ENCODE data around the gene SIGLEC14.
"Not testable (repeated sequence)": the region's sequence is repeated elsewhere in the genome, so short reads cannot be mapped to it uniquely, and the experiment has no call there.

Gene SIGLEC14

GRCh38 chr19:51646730-51647129 lies at the start of gene SIGLEC14:
Gene SIGLEC14, minus strand, starts transcription at chr19:51646825. Its CDS starts 66 bp downstream, at chr19:51646759.
- DNase-seq = not testable (repeated sequence)

- DNase-seq = no peak
Observed at GRCh38 chr19:51695702-51696315, 49.2 kb upstream of the SIGLEC14 start.

GRCh38 chr19:51695088-51695487 lies 48.5 kb upstream of the SIGLEC14 start:
- DNase-seq = no peak

DNA sequence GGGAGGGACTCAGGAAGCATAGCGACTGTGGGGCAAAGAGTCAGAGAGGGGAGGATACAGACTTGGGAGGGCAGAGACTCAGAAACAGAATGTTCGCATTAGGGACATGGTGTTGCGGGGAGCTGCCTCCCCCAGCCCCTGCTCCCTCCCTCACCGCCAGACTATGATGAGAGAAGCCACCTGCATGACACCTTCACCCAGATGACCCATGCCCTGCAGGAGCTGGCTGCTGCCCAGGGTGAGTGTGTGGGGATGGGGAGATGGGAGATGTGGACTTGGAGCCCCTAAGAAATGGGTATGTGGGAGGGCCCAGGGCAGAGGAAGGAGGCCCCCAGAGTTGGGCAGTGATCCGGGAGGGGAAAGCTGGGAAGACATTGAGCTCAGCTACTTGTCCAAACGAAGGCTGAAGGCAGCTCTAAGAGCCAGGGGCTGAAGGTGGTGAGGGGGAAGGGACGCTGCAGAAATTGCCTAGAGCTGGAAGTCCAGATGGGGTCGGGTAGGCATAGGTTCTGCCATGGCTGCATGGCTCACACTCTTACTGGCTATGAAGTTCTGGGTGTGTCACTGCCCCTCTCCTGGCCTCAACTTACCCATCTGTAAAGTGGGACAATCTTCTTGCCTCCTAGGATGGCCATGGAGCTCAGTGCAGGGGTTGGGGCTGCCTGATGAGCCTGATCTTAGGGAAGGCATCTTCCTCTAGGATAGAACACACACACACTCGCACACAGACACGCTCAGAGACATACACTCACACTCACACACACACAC lies 47.9 kb upstream of the SIGLEC14 start:
- DNase-seq = no peak

DNA sequence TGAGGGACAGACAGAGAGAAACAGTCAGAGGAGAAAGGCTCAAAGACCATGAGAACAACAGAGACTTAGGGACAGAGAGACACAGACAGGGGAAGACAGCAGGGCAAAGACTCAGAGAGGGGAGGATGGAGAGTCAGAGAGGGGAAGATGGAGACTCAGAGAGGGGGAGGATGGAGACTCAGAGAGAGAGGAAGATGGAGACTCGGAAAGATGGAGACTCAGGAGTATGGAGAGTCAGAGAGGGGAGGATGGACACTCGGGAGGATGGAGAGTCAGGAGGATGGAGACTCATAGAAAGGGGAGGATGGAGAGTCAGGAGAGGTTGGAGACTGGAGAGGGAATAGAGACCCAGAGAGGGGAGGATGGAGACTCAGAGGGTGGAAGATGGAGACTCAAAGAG lies 47.2 kb upstream of the SIGLEC14 start:
- DNase-seq = no peak

- no peak for DNase-seq
Observed at GRCh38 chr19:51693260-51693659, 46.6 kb upstream of the SIGLEC14 start, which contains the start of gene SPACA6. Gene SPACA6, plus strand, starts transcription at chr19:51693330. Its CDS starts 197 bp downstream, at chr19:51693527.

GRCh38 chr19:51692468-51692867 lies 45.8 kb upstream of the SIGLEC14 start:
- DNase-seq = no peak

DNA sequence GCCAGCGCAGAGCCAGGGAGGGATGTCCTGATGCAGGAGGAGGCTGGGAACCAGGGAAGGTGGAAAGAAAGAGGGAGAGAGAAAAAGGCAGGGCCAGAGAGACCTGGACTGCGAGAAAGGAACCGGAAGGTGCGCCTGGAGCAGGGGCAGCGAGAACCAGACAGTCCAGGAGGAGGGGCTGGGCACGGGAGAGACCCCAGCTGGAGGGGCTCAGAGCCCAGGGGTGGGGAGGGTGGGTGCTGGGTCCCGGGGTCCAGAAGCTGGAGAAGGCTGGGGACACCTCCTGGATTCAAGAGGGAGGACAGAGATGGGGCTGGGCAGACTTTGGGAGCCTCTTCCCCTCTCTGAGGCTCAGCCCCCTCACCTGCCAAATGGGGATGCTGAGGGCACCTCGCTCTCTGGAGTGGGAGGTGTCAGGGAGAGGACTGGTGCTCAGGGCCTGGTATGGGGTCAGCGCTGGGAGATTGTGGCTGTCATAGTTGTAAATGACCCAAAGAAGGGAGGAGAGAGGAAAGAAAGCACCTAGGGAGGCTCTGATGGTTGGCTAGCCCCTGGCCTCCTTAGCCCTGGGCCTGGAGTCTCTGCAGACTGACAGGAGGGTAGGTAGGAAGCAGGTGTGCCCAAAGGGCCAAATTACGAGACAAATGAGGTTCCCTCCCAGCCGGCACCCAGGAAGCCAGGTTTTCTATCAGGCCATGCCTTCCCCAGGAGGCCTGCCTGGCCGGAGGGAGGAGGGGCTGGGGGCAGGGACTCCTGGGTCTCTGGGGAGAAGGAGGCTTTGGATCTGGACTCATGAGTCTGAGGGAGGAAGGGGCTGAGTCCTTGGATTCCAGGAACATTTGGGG lies 45.2 kb upstream of the SIGLEC14 start:
- DNase-seq = no peak

- DNase-seq = no peak
Observed at GRCh38 chr19:51691074-51691583, 44.5 kb upstream of the SIGLEC14 start.

- DNase-seq = peak in 1 of 2 experiments; percentile 64
Observed at GRCh38 chr19:51690454-51691073, 43.9 kb upstream of the SIGLEC14 start.

DNA sequence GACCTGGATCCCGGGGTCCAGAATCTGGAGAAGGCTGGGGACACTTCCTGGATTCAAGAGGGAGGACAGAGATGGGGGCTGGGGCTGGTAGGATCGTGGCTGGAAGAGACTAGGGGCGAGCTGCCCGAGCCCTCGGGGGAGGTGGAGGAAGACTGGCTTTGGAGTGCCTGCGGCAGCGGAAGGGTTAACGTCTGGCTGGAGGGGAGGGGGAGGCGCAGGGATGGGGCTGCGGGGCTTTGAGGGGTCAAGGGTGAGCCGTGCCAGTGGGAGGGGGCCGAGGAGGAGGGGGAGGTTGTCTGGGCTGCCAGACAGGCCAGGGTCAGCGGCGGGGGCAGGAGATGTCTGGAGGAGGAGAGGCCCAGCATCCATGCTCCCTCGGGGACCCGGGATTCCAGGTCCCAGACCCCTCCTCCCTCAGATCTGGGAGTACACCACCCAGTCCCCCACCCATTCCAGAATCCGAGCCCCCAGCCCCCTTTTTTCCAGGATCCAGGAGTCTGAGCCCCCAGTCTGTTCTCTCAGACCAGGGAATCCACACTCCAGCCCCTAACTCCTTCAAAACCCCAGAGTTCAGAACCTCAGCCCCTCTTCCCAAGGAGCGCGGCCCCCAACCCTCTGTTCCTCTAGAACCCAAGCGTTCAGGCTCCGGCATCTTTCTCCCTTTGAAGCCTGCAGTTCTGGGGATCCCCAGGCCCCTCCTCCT lies 43.3 kb upstream of the SIGLEC14 start:
- peak in 1 of 2 experiments; percentile 15 for DNase-seq

DNA sequence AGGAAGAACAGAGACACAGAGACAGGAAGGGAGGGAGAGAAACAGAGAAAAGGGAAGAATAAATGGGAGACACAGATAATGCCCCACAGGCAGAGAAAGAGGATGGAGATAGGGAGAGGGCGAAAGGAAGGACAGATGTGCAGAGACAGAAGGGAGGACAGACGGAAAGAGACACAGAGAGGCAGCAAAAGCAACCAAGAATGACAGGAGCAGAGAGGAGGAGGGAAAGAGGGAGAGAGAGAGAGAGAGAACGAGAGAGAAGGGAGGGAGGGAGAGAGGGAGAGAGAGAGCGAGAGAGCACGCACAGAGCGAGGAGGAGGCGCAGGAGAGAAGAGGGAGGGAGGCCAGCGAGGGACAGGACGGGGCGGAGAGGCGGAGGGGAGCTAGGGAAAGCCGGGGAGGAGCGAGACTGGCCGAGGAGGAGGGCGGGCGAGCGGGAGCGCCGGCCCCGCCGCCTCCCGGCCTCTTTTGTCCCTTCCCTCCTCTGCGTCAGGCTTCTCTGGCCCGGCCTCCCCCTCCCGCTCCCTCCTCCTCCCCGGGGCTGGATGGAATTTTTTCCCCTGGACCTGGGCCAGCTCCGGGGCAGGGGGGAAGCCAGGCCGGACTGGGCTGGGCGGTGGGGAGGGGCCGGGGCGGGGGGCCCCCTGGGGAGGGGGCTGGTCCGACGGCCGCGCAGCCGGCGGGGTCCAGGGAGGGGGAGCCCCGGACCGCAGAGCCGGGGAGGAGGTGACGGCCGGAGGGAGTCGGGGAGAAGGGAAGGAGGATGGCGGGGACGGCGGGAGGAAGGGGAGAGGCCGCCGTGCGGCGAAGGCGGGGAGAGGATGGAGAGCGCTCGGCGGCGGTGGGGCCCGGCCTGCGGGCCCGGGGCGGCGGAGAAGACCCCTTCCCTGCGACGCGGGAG lies 42.3 kb upstream of the SIGLEC14 start:
- peak; percentile 80 to 86 for DNase-seq

- DNase-seq = peak; percentile 57 to 60
Observed at GRCh38 chr19:51687791-51688670, 41.4 kb upstream of the SIGLEC14 start.

DNA sequence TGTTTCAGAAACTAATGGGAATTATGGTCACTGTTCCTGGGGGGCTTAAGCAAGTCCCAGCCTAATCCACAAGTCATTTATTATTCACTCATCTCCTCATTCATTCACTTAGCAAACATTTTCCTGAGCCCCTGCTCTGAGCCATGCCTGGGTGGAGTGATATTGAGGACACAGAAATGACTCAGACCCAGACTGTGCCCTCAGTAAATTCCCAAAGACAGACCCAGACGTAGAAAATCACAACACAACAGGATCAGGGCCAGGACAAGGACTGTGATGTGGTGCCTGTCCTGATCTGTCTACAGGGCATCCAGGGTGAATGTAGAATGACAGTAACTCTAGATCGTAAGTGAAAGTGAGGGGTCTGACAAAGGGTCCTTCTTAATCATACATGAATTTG lies 39.5 kb upstream of the SIGLEC14 start:
- DNase-seq = no peak

DNA sequence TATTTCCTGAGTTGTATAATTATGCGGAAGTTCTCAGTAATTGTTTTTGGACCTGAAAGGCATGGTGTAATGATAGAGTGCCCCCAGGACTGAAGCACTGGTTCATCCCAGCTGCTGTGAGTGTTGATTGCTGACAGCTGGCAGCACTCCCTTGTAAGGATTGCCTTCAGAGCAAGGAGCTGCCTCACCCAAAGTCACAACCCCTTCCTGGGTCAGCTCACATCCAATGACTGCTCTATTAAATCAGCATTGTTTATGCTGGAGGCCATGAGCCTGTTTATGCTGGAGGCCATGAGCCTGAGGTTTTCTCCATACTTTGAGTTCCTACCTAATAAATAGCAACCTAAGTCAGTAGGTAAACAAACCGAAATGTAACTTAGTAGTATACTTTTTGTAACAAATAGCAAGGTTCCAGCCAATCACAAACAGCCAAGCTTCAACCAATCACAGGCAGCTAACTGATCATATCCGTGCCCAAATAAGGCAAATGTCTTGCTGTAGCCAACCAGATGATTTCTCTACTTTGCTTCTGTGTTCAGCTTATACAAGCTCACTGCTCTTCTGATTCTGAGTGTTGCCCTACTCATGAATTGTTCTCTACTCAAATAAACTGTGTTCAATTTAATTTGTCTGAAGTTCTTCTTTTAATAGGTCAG lies 34.8 kb upstream of the SIGLEC14 start:
- DNase-seq = peak in 1 of 2 experiments; percentile 11

DNA sequence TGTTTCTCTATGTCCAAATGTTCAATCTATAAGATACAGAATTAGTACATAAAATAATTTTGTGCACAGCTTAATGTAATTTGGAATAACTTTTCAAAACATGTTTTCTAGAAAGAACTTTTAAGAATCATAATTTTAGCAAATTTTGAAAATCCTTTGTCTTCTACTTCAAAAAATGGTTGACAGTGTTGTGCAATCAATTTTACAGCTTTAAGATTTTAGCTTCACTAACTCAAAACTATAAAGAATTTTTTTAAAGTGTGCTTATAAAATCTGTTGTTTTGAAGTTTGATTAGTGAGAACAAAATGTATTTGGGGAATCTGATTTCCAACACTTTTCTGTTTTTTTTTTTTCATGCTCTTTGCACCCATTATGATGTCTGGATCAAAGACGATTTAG lies 33.8 kb upstream of the SIGLEC14 start:
- DNase-seq = no peak

DNA sequence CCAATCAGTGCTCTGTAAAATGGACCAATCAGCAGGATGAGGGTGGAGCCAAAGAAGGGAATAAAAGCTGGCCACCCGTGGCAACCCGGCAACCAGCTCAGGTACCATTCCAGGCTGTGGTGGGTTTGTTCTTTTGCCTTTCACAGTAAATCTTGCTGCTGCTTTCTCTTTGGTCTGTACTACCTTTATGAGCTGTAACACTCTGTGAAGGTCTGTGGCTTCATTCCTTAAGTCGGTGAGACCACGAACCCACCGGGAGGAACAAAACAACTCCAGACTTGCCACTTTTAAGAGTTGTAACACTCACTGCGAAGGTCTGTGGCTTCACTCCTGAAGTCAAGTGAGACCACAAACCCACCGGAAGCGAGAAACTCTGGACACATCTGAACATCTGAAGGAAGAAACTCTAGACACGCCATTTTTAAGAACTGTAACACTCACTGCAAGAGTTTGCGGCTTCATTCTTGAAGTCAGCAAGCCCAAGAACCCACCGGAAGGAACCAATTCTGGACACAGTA lies 30.0 kb upstream of the SIGLEC14 start:
- no peak for DNase-seq

GRCh38 chr19:51675911-51676565 lies 29.4 kb upstream of the SIGLEC14 start:
- peak in 1 of 2 experiments; percentile 31 for DNase-seq

All from SHP77 (cell line).